Cardiac fibroblast (primary cell): ENCODE data around the gene OR52W1.

Source experiments
- DNase-seq, 2 donors: peaks; one replicate each; pipeline versions ENCODE4 v3.0.0 to v3.0.0-alpha.2; 2010; ENCODE audit warnings: low read depth in 2 of 2
- H3K4me3 ChIP-seq, 2 donors: replicated peaks in 1 of 2; 1 replicate in 1 of 2; 2 replicates in 1 of 2; pipeline ENCODE4 v1.5.1; 2011; ENCODE audit warnings: low read depth in 2 of 2, low read length in 2 of 2, mild to moderate bottlenecking in 2 of 2, moderate library complexity in 1 of 2
- TF ChIP-seq, protein P1 (sequence below): IDR thresholded peaks from one replicate; pipeline ENCODE4 v1.5.1; 2011; ENCODE audit warnings: low read depth, mild to moderate bottlenecking, low read length, inconsistent platforms

OR52W1 gene, protein sequence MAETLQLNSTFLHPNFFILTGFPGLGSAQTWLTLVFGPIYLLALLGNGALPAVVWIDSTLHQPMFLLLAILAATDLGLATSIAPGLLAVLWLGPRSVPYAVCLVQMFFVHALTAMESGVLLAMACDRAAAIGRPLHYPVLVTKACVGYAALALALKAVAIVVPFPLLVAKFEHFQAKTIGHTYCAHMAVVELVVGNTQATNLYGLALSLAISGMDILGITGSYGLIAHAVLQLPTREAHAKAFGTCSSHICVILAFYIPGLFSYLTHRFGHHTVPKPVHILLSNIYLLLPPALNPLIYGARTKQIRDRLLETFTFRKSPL

DNA sequence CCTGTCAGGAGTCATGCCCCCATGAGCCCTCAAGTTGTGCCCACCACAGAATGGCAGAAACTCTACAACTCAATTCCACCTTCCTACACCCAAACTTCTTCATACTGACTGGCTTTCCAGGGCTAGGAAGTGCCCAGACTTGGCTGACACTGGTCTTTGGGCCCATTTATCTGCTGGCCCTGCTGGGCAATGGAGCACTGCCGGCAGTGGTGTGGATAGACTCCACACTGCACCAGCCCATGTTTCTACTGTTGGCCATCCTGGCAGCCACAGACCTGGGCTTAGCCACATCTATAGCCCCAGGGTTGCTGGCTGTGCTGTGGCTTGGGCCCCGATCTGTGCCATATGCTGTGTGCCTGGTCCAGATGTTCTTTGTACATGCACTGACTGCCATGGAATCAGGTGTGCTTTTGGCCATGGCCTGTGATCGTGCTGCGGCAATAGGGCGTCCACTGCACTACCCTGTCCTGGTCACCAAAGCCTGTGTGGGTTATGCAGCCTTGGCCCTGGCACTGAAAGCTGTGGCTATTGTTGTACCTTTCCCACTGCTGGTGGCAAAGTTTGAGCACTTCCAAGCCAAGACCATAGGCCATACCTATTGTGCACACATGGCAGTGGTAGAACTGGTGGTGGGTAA lies at the start of gene OR52W1:
OR52W1 (plus strand) TSS at position 51 of the 637 bp plus-strand sequence; CDS start at position 51, 0 bp downstream.
- no peak within 1 kb of the TSS for H3K4me3 ChIP-seq
- DNase-seq, result no peak
- TF ChIP-seq, protein P1, sequence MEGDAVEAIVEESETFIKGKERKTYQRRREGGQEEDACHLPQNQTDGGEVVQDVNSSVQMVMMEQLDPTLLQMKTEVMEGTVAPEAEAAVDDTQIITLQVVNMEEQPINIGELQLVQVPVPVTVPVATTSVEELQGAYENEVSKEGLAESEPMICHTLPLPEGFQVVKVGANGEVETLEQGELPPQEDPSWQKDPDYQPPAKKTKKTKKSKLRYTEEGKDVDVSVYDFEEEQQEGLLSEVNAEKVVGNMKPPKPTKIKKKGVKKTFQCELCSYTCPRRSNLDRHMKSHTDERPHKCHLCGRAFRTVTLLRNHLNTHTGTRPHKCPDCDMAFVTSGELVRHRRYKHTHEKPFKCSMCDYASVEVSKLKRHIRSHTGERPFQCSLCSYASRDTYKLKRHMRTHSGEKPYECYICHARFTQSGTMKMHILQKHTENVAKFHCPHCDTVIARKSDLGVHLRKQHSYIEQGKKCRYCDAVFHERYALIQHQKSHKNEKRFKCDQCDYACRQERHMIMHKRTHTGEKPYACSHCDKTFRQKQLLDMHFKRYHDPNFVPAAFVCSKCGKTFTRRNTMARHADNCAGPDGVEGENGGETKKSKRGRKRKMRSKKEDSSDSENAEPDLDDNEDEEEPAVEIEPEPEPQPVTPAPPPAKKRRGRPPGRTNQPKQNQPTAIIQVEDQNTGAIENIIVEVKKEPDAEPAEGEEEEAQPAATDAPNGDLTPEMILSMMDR, result no peak

DNA sequence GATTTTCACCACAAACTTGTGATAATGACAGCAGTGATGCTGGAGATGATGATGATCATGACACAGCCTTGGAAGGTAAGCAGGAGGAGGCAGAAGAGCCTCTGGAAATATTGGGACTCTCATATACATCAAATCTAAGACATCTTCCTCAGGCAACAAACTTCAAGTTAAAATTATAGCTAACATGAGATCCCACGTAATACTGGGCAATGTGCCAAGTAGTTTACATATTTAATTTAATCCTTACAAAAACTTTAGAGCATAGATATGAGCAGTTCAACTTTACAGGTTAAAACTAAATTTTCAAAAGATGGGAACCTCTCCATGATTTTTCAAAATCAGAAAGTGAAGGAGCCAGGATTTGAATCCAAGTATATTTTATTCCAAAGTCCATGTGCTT lies 47.9 kb upstream of the OR52W1 start:
- TF ChIP-seq, protein P1, result no peak
- no peak for DNase-seq
- no peak overlapping the region for H3K4me3 ChIP-seq

DNA sequence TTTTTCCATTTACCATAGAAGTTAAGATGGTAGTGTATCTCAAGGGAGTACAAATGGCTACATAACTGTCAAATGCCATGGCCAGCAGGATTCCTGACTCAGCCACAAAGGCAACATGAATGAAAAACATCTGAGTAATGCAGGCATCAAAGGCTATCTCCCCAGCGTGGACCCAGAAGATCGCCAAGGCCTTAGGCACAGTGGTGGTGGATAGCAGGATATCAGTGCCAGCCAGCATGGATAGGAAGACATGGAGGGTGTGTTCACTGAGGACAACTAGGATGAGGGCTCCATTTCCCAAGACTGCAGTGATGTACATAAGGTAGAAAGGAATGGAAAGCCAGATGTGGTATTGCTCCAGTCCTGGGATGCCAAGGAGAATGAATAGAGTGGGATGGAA lies 46.9 kb upstream of the OR52W1 start:
- TF ChIP-seq, protein P1, result no peak

DNA sequence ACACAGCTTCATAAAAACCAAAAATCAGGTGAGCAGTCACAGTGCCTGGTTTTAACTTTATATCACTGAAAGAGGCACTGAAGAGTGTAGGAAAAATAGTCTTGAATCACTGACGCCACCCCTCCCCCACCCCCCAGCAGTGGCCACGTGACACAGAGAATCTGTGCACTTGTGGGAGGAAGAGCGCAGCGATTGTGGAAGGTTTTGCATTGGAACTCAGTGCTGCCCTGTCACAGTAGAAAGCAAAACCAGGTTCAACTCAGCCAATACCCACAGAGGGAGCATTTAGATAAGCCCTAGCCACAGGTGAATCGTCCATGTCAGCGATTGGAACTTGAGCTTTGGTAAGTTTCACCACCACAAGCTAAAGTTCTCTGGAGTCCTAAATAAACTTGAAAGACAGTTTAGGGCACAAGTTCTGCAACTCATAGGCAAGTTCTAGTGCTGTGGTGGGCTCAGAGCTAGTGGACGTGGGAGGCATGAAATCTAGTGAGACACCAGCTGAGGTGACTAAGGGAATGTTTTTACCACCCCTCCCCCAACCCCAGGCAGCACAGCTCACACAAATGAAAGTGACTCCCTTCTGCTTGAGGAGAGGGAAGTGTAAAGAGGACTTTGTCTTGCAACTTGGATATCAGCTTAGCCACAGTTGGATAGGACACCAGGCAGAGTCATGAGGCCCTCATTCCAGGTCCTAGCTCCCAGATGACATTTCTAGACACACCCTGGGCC lies 42.2 kb upstream of the OR52W1 start:
- no peak for DNase-seq
- TF ChIP-seq, protein P1, result no peak
- no peak overlapping the region for H3K4me3 ChIP-seq

More for the DNA sequence above, 46.9 kb upstream of the OR52W1 start:
- H3K4me3 ChIP-seq, result no peak overlapping the region
- DNase-seq, result no peak

DNA sequence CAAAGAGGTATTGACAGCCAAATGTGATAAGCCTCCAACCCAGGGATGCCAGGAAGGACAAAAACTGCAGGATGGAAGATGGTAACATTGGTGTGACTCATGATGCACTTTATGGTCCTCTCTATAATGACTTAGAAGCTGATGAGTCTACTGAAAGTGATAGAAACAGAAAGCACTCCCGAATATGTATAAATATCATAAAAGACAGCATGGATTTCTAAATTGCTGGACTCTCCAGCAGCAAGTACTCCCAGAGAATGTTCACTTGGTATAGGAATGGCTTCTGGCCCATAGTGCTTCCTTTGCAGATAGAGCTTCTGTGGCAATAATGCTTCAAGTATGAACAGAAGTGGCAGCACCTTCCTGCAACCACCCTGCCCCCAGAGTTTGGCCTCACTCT lies 28.8 kb upstream of the OR52W1 start, which contains the start of gene OR52B2:
OR52B2 (minus strand) TSS at position 101 of the 400 bp plus-strand sequence; CDS start at position 101, 0 bp downstream.
- TF ChIP-seq, protein P1, result no peak
- H3K4me3 ChIP-seq, result no peak within 1 kb of the TSS
- no peak for DNase-seq

DNA sequence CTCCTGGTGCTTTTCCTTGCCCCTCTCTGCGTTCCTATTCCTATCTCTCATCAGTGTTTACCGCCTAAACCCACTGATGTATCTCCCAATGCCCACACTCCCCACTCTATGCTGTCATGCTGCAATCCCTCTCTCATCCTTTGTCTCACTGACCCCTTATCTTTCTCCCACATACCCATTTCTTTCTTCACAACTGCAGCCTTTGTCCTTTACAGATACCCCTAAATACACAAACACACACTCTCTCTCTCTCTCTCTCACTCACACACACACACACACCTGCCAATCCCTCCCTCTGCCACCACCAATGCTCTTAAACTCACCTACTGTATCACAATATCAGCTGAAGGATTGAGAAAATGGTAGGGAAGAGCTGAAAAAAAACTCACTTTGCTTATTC lies 23.6 kb upstream of the OR52W1 start:
- TF ChIP-seq, protein P1, result no peak

More for the DNA sequence above, 23.6 kb upstream of the OR52W1 start:
- H3K4me3 ChIP-seq, result no peak overlapping the region
- DNase-seq, result no peak
